ENCODE results near the gene PDE2A. TPM values are rescaled to one million over a fixed set of nuclear protein-coding genes. Genes with fewer than 3 reads are reported as not detected.

PDE2A gene
- total RNA-seq, 6 donors from 2014 or later: 4.7 to 46.1 (median 16.7) TPM

DNA sequence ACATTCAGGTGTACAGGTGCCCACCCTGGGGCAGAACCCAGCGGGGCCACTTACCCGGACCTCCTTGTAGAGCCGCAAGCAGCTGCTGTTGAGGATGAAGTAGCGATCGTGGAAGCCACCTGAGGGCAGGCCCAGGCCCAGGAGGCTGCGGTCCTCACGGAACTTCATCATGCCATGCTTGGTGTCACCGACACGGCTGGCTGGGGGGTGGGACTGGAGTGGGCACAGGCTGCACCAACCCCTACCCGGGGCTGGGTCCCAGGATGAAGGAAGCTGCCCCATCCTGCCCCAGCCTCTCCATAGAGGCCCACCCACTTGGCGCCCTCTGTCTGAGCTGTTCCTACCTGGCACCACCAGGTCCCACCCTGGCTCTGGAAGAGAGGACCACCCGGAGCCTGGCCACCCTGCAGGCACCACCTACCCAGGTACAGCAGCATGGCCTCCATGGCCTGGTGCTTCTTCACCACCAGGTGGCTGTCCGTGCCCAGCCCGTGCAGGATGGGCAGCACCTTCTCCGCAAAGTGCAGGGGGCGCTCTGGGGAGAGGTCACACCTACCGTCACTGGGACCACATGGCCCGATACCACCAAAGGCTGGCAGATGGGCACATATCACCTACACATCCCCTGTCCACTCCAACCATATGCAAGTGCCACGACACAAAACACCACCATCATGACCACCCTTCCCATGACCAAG is 19.2 kb upstream of the PDE2A start:
- Histone ChIP-seq H3K27ac (no peak overlapping the region), H3K9me3 (no peaks in the 10 kb centered on the region), H3K4me3 (no peak overlapping the region), H3K27me3 (no peaks in the 10 kb centered on the region), H3K4me1 (no peaks in the 10 kb centered on the region), H3K36me3 (peaks cover 57 to 100% (median 98%) of the 10 kb centered on the region in 4 donors)
- no peak for ATAC-seq (ENCODE audit: low FRiP score in 2 of 2)
- peak in 1 of 2 donors; percentile 50 for DNase-seq
- no peak for TF ChIP-seq EP300 (IDR thresholded peaks at IDR 0.05)
- TF ChIP-seq, protein P1, sequence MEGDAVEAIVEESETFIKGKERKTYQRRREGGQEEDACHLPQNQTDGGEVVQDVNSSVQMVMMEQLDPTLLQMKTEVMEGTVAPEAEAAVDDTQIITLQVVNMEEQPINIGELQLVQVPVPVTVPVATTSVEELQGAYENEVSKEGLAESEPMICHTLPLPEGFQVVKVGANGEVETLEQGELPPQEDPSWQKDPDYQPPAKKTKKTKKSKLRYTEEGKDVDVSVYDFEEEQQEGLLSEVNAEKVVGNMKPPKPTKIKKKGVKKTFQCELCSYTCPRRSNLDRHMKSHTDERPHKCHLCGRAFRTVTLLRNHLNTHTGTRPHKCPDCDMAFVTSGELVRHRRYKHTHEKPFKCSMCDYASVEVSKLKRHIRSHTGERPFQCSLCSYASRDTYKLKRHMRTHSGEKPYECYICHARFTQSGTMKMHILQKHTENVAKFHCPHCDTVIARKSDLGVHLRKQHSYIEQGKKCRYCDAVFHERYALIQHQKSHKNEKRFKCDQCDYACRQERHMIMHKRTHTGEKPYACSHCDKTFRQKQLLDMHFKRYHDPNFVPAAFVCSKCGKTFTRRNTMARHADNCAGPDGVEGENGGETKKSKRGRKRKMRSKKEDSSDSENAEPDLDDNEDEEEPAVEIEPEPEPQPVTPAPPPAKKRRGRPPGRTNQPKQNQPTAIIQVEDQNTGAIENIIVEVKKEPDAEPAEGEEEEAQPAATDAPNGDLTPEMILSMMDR (IDR thresholded peaks at IDR 0.05): peak in 1 of 6 experiments; percentile 6
- WGBS, 2 donors: 95 to 100% methylated on average over 1 to 13 of the region's 19 CpGs

GRCh38 chr11:72692498-72693237 is 18.4 kb upstream of the PDE2A start:
- ATAC-seq (ENCODE audit: low FRiP score in 2 of 2): no peak
- WGBS, 2 donors: 86 to 88% methylated on average over 6 to 9 of the region's 9 CpGs

GRCh38 chr11:72690166-72690565 is 15.9 kb upstream of the PDE2A start:
- no peak overlapping the region for H3K27ac ChIP-seq
- 84 to 95% methylated on average over 4 of the region's 4 CpGs for WGBS, 2 donors
- TF ChIP-seq POLR2AphosphoS5 (IDR thresholded peaks at IDR 0.05): no peak
- TF ChIP-seq POLR2A (IDR thresholded peaks at IDR 0.05): no peak
- TF ChIP-seq, protein P1 (IDR thresholded peaks at IDR 0.05): no peak
- no peak for TF ChIP-seq EP300 (IDR thresholded peaks at IDR 0.05)
- H3K9me3 ChIP-seq: no peaks in the 10 kb centered on the region
- DNase-seq (no peak), ATAC-seq (ENCODE audit: low FRiP score in 2 of 2) (peak in 1 of 2 donors; percentile 4)
- H3K4me3 ChIP-seq: no peak overlapping the region
- peaks cover 0 to 6% (median 2%) of the 10 kb centered on the region in 4 donors for H3K4me1 ChIP-seq
- H3K36me3 ChIP-seq: peaks cover 48 to 100% (median 93%) of the 10 kb centered on the region in 4 donors
- H3K27me3 ChIP-seq: no peaks in the 10 kb centered on the region

More at GRCh38 chr11:72692498-72693237, 18.4 kb upstream of the PDE2A start:
- Histone ChIP-seq H3K9me3 (no peaks in the 10 kb centered on the region), H3K27ac (no peak overlapping the region), H3K4me3 (no peak overlapping the region), H3K27me3 (no peaks in the 10 kb centered on the region), H3K36me3 (peaks cover 58 to 100% (median 98%) of the 10 kb centered on the region in 4 donors), H3K4me1 (no peaks in the 10 kb centered on the region)
- TF ChIP-seq, protein P1 (IDR thresholded peaks at IDR 0.05): no peak
- TF ChIP-seq POLR2A (IDR thresholded peaks at IDR 0.05) (no peak), POLR2AphosphoS5 (IDR thresholded peaks at IDR 0.05) (no peak), EP300 (IDR thresholded peaks at IDR 0.05) (no peak)
- DNase-seq: no peak

GRCh38 chr11:72688929-72689328 is 14.7 kb upstream of the PDE2A start:
- H3K36me3 ChIP-seq: peaks cover 38 to 97% (median 91%) of the 10 kb centered on the region in 4 donors

More at GRCh38 chr11:72688929-72689328, 14.7 kb upstream of the PDE2A start:
- ATAC-seq (ENCODE audit: low FRiP score in 2 of 2): no peak
- no peak for TF ChIP-seq EP300 (IDR thresholded peaks at IDR 0.05)
- TF ChIP-seq POLR2AphosphoS5 (IDR thresholded peaks at IDR 0.05): no peak
- TF ChIP-seq, protein P1 (IDR thresholded peaks at IDR 0.05): no peak
- TF ChIP-seq POLR2A (IDR thresholded peaks at IDR 0.05): no peak
- no peak overlapping the region for H3K4me3 ChIP-seq
- 88% methylated on average over 7 of the region's 7 CpGs for WGBS, 2 donors
- peaks cover 3 to 11% (median 8%) of the 10 kb centered on the region in 4 donors for H3K4me1 ChIP-seq
- H3K27ac ChIP-seq: peak overlapping the region in 2 of 4 donors; percentile 8 to 16
- no peaks in the 10 kb centered on the region for H3K27me3 ChIP-seq
- no peaks in the 10 kb centered on the region for H3K9me3 ChIP-seq
- DNase-seq: no peak

Data from upper lobe of left lung (tissue), 6 donors.